GM19328 (cell line): Measurements from ENCODE around the gene ZMYM2.
"Not testable (repeated sequence)": the region's sequence is repeated elsewhere in the genome, so short reads cannot be mapped to it uniquely, and the experiment has no call there.

Experiments used
- ATAC-seq: cut with Tn5 transposase; IDR thresholded peaks from one replicate; pipeline ENCODE4 v1.9.1; 2021; ENCODE audit warnings: mild to moderate bottlenecking, moderate library complexity; ENCODE audit not compliant: unreplicated experiment

The ZMYM2 gene

DNA sequence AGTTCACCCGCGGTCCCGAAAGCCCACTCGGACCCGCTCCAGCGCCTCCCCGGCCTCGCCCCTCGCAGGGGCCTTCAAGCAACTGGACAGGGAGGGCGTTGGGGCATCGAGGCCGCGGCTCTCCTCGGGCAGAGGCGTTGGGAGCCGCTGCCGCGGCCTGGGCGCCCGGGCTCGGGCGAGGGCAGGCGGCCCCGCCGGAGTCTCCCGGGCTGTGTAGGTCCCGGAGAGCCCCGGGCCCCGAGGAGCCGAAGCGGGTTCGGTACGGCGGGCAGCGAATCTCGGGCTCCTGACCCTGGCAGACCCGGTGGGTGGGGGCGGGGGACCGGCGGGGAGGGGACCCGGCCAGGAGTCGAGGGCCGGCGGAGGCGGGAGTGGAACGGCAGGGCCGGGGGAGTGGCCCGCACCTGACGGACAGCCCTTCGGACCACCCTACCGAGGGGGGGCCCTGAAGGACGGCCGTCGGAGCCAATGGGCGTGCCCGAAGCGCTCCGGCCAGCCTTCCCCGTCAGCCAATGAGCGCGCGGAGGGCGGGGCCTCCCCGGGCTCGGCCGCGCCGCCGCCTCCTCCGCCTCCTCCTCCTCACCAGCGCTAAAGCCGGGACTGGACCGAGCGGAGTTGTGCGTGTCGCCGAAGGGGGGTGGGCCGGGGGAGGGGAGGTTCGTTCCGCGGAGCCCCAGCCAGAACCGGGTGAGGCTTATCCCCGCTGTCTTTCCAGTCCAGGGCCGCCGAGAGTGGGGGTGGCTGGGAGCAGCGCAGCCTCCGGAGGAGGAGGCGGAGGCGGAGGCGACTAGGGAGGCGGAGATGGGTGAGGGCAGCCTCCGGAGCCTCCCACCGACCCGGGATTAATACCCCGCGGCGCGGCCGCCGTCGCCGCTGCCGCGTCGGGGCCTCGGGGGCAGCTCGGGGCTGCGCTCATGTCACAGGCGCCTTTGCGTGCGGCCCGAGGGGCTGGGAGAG, at the start of gene ZMYM2:
ZMYM2 (plus strand) TSS at position 573 of the 957 bp plus-strand sequence. CDS start 34,346 bp downstream, outside the sequence.
- ATAC-seq, result peak; percentile 78

DNA sequence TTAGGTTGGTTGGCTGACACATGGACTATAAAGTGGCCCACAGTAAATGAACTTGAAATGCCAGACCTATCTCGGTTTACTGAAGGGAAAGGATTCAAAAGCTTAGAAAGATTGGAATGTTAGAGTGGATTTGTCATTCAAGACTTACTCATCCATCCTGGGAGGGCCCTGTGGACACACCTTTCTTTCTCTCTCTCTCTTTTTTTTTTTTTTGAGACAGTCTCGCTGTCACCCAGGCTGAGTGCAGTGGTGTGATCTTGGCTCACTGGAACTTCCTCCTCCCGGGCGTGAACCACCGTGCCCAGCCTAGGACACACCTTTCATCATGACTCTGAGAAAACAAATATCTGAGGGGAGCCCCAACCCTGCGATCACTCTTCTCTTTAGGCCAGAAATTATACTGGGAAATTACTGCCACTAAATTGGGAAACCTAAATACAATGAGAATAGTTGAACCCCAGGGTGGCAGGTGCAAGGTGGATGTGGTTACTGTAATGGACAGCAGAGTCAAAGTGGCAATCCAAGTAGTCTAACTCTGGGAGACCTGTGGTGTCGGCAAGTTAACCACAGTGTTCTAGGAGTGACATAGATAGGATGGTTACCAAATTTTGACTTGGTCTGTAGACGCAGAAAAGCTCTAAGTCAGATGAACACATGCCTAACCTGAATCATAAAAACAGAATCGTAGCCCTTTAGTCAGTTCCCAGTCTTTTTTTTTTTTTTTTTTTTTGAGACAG, 48.0 kb upstream of the ZMYM2 start:
- no peak for ATAC-seq

DNA sequence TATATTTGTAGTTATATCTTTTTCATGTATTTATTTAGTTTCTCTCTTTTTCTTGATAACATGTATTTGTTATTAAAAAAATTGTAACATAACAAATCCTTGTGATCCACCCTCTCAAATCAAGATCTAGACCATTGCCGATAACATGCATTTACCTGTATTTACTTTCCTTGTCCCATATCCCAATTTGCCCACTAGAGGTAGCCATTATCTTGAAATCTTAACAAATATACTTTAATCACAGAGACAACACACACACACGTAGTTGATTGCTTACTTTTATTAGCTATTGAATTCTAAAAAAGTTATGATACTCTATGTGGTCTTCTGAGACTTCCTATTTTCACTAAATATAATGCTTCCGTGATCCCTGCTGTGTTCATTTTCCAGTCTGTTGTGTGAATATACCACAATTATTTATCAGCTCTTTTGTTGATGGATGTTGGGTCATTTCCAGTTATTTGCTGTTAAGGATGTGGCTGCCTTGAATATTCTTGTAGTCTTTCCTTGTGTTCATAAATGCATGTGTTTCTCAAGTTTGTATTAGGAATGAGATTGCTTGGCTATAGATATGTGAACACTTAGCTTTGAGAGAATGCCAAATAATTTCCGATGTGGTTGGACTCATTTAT, 31.3 kb upstream of the ZMYM2 start:
- no peak for ATAC-seq

DNA sequence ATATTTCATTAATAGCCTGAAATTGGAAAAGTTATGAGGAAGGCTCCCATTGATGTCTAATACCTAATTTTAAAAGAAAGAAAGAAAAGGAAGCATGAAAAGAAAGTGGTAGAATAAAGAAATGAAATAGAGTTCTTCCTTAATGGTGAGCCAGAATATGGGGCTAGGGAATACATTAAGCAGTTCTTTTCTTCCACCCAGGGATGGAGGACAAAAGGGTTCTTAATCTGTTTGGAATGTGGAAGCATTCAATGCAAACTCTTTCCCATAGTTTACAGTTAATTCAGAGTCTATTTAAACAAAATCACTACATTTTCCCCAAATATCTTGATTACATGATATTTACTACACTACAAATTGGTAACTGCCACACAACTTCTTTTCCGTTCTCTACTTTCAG, 18.4 kb upstream of the ZMYM2 start:
- ATAC-seq, result no peak

DNA sequence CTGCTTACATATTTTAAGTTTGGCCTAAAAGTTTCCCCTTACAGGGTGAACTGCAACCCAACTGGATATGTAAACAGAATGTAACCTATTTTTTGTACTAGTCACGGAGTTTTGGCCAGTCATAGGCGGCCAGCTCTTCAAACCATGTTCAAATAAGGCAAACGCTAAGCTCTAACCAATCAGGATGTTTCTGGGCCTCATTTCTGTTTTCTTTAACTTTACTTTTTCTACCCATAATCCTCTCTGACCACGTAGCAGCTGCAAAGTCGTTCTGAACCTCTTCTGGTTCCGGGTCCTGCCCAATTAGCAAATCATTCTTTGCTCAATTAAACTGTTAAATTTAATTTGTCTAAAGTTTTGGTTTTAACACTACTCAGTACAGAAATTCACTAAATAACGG, 8.2 kb upstream of the ZMYM2 start:
- ATAC-seq, result no peak

DNA sequence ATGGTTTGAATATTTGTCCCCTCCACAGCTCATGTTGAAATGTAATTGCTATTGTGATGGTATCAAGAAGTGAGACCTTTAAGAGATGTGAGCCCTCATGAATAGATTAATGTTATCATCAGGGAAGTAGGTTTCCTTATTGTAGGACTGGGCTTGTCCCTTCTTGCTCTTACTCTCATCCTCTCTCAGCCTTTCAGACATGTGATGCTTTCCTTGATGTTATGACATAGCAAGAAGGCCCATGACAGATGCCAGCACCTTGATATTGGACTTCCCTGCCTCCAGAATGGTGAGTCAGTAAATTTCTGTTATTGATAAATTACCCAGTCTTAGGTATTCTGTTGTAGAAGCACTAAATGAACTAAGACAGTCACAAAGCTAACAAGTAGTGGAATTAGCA, 5.7 kb upstream of the ZMYM2 start:
- no peak for ATAC-seq

DNA sequence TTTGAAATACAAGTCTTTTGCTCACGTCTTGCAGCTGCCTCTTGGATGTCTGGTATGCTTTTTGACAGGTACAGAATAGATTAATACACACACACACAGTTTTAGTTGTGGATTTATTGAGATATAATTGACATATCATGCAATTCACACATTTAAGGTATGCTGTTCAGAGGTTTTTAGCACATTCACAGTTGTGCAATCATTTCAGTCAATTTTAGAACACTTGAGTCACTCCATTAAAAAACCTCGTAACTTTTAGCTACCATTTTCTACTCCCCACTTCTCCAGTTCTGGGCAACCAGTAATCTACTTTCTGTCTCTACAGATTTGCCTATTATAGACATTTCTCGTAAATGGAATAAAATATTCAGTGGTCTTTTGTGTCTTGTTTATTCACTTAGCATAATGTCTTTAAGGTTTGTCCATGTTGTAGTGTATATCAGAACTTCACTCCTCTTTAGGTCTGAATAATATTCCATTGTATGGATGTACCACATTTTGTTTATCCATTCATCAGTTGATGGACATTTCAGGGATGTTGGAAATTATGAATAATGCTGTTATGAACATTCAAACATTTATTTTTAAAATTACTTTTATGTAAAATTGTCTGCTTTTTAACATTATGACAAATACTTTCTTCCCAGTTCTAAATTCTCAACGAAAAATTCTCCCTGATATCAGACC, 2.5 kb upstream of the ZMYM2 start:
- ATAC-seq, result no peak

DNA sequence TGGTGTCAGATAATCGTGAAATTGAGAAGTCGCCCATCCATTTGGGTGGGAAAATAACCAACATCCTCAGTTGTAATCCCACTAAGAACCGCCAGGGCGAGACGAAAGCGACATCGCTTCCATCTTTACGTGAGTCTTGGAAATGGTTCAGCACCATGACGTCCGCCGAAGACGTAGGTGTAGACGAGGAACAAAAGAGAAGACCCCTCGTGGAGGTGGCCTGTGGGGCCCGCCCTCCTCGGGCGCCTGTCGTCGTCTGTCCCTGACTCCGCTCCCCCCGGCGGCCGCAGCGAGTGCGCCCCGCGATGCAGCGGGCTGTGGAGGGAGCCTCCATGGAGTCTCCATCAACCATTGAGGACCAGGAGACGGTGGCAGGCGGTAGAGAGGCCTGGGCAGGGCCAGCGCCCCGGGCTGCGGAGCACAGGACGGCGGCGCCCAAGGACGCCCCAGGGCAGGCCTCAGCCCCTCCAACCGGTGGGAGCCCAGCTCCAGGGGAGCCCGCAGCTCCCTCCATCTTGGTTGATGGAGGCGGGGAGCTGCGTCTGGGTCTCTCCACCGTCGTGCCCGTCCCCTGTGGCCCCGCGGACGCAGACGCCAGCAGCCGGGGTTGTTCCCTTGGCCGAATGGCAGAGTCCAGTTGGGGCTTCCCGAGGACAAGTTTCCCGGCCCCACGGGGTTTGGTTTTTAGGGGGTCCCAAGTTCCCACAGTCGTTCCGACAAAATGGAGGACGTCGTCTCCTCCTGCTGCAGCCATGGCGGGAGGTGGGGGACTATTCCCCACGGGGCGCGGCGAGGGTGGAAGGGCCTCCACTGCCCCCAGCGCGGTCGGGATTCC, 990 bp upstream of the ZMYM2 start:
- peak; percentile 18 for ATAC-seq

DNA sequence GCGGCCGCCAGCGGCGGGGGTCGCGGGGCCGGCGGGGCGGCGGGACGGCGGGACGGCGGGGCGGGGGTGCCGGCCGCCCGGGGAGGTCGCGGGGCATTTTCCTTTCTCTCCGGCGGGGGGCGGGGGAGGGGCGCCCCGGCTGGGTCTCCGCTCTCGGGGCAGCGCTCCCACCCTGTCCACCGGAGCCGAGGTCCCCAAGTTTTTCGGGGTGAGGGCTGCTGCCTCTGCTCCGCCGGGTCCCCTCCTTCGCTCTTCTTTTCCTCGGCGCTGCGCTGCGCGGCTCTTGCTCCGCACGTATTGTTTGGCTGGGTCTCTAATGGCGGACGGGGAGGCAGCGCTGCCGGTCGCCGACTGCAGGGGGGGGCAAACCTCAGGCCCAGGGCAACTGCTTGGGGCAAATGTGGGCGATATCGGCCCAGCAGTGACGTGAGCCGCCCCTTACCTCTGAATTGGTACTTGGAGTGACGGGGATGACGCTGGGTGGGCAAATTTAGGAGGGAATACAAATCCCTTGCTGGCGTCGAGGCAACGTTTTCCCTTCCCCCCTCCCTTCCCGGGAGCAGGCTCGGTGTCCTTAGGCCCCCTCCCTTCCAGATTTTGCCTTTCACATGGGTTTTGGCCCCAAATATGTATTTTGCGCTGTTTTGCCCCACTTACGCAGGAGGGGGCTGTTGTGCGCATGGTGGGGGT, 759 bp downstream of the ZMYM2 start:
- ATAC-seq, result no peak

DNA sequence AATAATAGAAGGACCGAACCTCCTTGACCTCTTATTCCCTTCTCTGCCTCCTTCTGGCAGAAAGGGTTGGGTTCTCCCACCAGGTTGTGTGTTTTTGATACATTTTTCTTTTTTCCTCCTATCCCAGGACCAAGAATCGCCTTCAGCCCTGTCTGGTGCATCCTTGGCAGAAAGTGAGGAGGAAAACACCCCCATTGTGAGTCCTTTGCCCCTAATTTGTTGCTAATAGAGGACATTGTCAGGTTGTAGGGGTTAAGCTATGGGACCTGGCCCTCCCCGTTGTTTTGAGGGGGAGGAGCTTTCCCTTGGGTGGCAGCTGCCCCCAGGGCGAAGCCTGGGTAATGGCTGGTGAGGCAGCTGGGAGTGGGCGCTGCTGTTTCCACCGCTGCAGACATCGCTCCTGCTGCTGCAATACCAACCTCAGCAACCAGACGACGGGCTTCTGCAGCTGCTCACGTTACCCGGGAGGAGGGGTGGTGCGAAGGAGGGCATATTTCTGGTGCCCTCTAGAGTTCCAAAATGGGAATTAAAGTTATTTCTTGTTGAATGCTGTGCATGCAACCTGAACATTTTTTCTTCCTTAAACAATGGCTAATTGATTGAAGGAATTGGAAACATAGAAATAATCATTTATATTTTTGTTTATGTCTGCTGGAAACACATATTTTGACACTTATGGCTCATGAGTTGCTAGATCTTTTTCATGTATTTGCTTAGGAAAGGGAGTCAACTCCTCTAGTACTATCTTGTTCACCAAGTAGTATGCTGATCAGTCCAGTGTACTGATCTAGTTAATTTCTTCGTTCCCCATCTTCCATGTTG, 1.5 kb downstream of the ZMYM2 start:
- peak; percentile 29 for ATAC-seq

DNA sequence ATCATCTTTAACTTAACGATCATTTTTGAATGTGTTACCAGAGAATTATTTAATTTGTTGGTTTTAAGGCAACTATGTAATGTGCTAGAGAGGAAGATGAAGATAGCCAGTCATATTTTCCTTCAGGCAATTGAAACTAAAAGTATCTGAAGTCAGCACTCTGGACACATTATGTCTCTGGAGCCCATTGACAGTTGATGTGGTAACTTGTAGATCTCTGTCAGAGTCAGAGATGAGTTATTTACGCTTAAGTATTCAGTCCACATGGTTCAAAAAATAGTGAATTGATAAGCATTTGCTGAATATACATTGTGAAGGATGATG, 2.1 kb downstream of the ZMYM2 start:
- ATAC-seq, result no peak

DNA sequence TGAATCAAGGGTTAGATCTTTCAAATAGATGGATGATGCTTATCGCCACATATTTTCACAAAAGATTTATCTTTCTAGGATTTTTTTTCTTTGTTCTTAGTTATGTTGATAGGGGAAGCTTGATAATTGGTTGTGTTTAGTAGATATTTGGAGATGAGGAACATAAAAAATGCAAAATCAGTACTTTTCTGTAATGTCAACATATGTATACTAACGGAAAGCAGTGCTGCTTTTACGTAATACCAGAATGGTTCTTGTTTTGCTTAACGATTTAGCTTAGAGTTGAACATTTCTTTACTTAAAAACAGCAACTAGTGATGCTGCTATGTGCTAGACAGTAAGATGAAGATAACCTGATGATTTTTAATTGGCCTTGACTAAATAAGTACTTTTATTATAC, 3.0 kb downstream of the ZMYM2 start:
- ATAC-seq, result no peak

DNA sequence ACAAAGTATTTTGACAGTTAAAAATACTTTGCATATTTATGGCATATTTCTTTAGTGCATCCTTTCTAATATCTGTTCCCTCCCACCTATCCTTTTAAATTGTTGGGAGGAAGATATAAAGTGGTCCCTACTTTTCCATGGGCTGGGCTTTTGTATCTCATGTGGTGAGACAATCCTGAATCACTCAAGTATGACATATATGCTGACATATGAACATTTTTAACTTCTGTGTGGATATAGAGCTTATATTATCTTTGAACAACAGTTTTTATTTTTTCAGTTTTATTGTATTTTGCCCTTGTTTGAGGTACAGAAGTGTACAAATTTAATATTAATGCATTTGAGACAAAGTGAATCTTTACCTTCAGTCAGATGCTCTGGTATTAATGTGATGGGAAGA, 3.4 kb downstream of the ZMYM2 start:
- no peak for ATAC-seq

DNA sequence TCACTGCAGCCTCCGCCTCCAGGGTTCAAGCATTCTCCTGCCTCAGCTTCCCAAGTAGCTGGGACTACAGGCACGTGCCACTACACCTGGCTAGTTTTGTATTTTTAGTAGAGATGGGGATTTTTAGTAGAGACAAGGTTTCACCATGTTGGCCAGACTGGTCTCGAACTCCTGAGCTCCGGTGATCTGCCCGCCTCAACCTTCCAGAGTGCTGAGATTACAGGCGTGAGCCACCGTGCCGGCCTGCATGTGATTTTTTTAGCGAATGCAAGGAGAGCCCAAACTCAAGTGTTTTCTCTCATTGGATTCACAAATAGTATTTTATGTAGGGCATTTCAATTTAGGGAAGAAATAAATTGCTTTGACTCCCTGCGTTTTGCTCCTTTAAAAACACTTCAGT, 4.4 kb downstream of the ZMYM2 start:
- no peak for ATAC-seq

DNA sequence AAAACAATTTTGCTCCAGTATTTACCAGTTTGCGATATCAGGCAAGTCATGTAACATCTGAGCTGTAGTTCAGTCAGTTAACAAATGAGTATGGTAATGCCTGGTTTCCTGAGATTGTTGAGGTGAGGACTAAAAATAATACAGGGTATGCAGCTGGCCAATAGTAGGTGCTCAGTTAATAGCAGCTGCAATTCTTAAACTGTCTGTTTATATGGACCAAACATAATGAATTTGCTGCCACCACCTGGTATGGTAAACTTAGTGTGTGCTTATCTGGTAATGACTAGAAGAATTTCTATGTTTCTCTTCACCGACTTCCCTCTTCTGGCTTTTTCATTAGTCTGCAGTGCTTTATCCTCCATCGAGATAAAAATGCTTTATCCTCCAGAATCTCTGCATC, 9.1 kb downstream of the ZMYM2 start:
- ATAC-seq, result no peak

DNA sequence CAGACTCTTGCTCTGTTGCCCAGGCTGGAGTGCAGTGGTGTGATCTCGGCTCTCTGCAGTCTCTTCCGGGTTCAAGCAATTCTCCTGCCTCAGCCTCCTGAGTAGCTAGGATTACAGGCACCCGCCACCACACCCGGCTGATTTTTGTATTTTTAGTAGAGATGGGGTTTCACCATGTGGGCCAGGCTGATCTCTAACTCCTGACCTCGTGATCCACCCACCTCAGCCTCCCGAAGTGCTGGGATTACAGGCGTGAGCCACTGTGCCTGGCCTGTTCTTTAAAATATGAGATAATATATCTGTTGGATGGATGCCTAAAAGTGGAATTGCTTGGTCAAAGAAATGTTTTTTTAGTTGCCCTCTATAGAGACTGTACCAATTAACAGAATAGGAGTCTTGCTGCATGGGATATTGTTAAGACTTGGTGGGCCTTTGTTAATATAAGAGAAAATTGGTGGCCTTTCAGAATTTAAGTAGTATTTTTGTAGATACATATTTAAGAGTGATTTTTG, 16.0 kb downstream of the ZMYM2 start:
- not testable (repeated sequence) for ATAC-seq

DNA sequence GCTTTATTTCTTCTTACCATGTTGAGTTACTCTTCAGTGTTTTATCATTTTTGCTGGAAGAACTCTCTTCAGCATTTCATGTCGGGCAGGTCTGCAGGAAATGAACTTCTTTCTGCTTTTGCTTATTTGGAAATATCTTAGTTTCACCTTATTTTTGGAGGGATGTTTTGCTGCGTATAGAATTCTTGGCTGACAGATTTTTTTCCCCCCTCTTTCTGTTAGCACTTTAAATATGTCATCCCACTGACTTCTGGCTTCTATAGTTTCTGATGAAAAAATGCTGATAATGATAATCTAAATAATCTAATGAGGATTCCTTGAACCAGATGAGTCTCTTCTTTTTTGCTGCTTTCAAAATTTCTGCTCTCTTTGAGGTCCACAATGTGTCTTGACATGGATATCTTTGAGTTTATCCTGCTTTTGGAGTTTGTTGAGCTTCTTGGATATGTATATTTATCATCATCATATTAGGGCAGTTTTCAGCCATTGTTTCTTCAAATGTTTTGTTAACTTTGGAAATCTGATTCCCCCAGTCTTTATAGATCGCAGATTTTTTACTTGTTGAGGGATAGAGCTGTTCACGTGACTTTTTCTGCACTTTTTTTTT, 20.4 kb downstream of the ZMYM2 start:
- no peak for ATAC-seq

DNA sequence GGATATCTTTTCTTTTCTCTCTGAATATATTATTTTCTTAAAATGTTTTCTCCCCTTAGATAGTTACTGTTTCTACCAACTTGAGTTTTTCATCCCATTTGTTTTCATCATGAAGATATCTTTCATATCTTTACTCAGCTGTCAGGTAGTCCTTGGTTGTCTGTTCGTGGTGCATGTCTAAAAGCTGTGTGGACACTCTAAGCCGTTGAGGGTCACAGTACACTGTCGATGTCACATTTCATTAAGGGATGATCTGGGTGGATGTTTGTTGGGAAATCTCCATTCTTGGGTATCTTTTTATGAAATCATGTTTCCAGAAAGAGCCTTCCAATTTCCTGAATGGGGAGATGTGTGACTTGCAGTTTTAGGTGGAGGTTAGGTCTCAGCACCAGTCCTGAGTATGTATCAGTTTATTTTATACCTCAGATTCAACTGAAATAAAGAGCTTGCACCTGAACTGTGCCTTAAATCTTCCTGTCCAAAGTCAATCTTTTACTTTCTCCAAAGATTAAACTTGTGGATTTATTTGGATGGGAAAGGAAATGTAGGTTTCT, 23.2 kb downstream of the ZMYM2 start:
- ATAC-seq, result no peak
